HEK293 (cell line): ENCODE data around the gene PRKCD.
A peak's percentile ranks its signal among the peaks of the same experiment; 100 is the strongest.

Source experiments
- BCL11A ChIP-seq: fragments of 450-650 bp; formaldehyde crosslinking; IDR thresholded peaks from 2 replicates; pipeline ENCODE4 v1.5.1; 2016; ENCODE audit warnings: low read depth, missing biosample characterization, missing genetic modification characterization
- BCL11B ChIP-seq: fragments of 450-650 bp; formaldehyde crosslinking; IDR thresholded peaks from 2 replicates; pipeline ENCODE4 v1.5.1; 2016; ENCODE audit warnings: low read depth, missing biosample characterization, missing genetic modification characterization
- EGR2 ChIP-seq: fragments of 450-650 bp; formaldehyde crosslinking; IDR thresholded peaks from 2 replicates; pipeline ENCODE4 v1.5.1; 2016; ENCODE audit warnings: low read depth, missing biosample characterization, missing genetic modification characterization
- FEZF1 ChIP-seq: fragments of 450-650 bp; formaldehyde crosslinking; IDR thresholded peaks from 2 replicates; pipeline ENCODE4 v1.5.1; 2016; ENCODE audit warnings: missing biosample characterization, missing genetic modification characterization
- IKZF3 ChIP-seq: fragments of 450-650 bp; IDR thresholded peaks from 2 replicates; pipeline ENCODE4 v1.5.0; 2018; ENCODE audit warnings: missing biosample characterization, mild to moderate bottlenecking, missing genetic modification characterization, moderate library complexity
- KLF16 ChIP-seq: fragments of 450-650 bp; formaldehyde crosslinking; IDR thresholded peaks from 2 replicates; pipeline ENCODE4 v1.5.1; 2017; ENCODE audit warnings: missing biosample characterization, missing genetic modification characterization
- PRDM1 ChIP-seq: fragments of 450-650 bp; formaldehyde crosslinking; IDR thresholded peaks from 2 replicates; pipeline ENCODE4; 2016; ENCODE audit warnings: missing biosample characterization, missing genetic modification characterization
- SCRT1 ChIP-seq: fragments of 450-650 bp; formaldehyde crosslinking; IDR thresholded peaks from 2 replicates; pipeline ENCODE4 v1.5.1; 2016; ENCODE audit warnings: missing biosample characterization, missing genetic modification characterization, borderline replicate concordance
- SP3 ChIP-seq: fragments of 450-650 bp; formaldehyde crosslinking; IDR thresholded peaks from 2 replicates; pipeline ENCODE4 v1.5.1; 2016; ENCODE audit warnings: missing biosample characterization, missing genetic modification characterization
- ZBTB20 ChIP-seq: fragments of 450-650 bp; formaldehyde crosslinking; IDR thresholded peaks from 2 replicates; pipeline ENCODE4 v1.5.1; 2016; ENCODE audit warnings: missing biosample characterization, missing genetic modification characterization
- ZBTB48 ChIP-seq: fragments of 450-650 bp; formaldehyde crosslinking; IDR thresholded peaks from 2 replicates; pipeline ENCODE4 v1.5.1; 2016; ENCODE audit warnings: missing biosample characterization, missing genetic modification characterization
- ZBTB7A ChIP-seq: fragments of 450-650 bp; formaldehyde crosslinking; IDR thresholded peaks from 2 replicates; pipeline ENCODE4 v1.5.1; 2016; ENCODE audit warnings: low read depth, missing biosample characterization, missing genetic modification characterization
- ZFP3 ChIP-seq: fragments of 450-650 bp; formaldehyde crosslinking; IDR thresholded peaks from 2 replicates; pipeline ENCODE4 v1.5.1; 2016; ENCODE audit warnings: low read depth, missing biosample characterization, missing genetic modification characterization
- ZNF133 ChIP-seq: fragments of 450-650 bp; formaldehyde crosslinking; IDR thresholded peaks from 2 replicates; pipeline ENCODE4 v1.5.1; 2016; ENCODE audit warnings: missing biosample characterization, missing genetic modification characterization
- ZNF16 ChIP-seq: fragments of 450-650 bp; formaldehyde crosslinking; IDR thresholded peaks from 2 replicates; pipeline ENCODE4 v1.5.1; 2016; ENCODE audit warnings: low read depth, missing biosample characterization, missing genetic modification characterization
- ZNF169 ChIP-seq: fragments of 450-650 bp; formaldehyde crosslinking; IDR thresholded peaks from 2 replicates; pipeline ENCODE4 v1.5.1; 2016; ENCODE audit warnings: missing biosample characterization, missing genetic modification characterization
- ZNF223 ChIP-seq: fragments of 450-650 bp; formaldehyde crosslinking; IDR thresholded peaks from 2 replicates; pipeline ENCODE4 v1.5.1; 2016; ENCODE audit warnings: missing biosample characterization, missing genetic modification characterization
- ZNF366 ChIP-seq: fragments of 450-650 bp; formaldehyde crosslinking; conservative IDR thresholded peaks from 2 replicates; pipeline ENCODE4 v1.5.1; 2016; ENCODE audit warnings: missing biosample characterization, missing genetic modification characterization
- ZNF394 ChIP-seq: fragments of 450-650 bp; formaldehyde crosslinking; IDR thresholded peaks from 2 replicates; pipeline ENCODE4 v1.5.1; 2016; ENCODE audit warnings: missing biosample characterization, missing genetic modification characterization, mild to moderate bottlenecking, moderate library complexity, borderline replicate concordance
- ZNF473 ChIP-seq: fragments of 450-650 bp; formaldehyde crosslinking; IDR thresholded peaks from 2 replicates; pipeline ENCODE4 v1.5.1; 2017; ENCODE audit warnings: missing biosample characterization, missing genetic modification characterization
- ZNF510 ChIP-seq: fragments of 450-650 bp; formaldehyde crosslinking; IDR thresholded peaks from 2 replicates; pipeline ENCODE4 v1.5.1; 2018; ENCODE audit warnings: mild to moderate bottlenecking, missing genetic modification characterization, missing biosample characterization; ENCODE audit not compliant: insufficient replicate concordance
- ZNF549 ChIP-seq: fragments of 450-650 bp; IDR thresholded peaks from 2 replicates; pipeline ENCODE4 v1.5.1; 2018; ENCODE audit warnings: missing biosample characterization, missing genetic modification characterization, mild to moderate bottlenecking, inconsistent platforms, moderate library complexity
- ZNF623 ChIP-seq: fragments of 450-650 bp; formaldehyde crosslinking; IDR thresholded peaks from 2 replicates; pipeline ENCODE4 v1.5.1; 2016; ENCODE audit warnings: missing biosample characterization, missing genetic modification characterization
- ZNF677 ChIP-seq: fragments of 450-650 bp; IDR thresholded peaks from 2 replicates; pipeline ENCODE4 v1.5.0; 2018; ENCODE audit warnings: missing biosample characterization, mild to moderate bottlenecking, missing genetic modification characterization, moderate library complexity
- TF ChIP-seq, protein P1 (sequence below): fragments of 450-650 bp; formaldehyde crosslinking; IDR thresholded peaks from 2 replicates; pipeline ENCODE4 v1.5.1; 2016; ENCODE audit warnings: missing biosample characterization, missing genetic modification characterization
- TF ChIP-seq, protein P2 (sequence below): fragments of 450-650 bp; formaldehyde crosslinking; IDR thresholded peaks from 2 replicates; pipeline ENCODE4 v1.5.0; 2017; ENCODE audit warnings: missing biosample characterization, missing genetic modification characterization, borderline replicate concordance
- TF ChIP-seq, protein P3 (sequence below): IDR thresholded peaks from 2 replicates; pipeline ENCODE4 v1.6.1; 2011; ENCODE audit warnings: mild to moderate bottlenecking, low read depth, low read length, borderline replicate concordance
- TF ChIP-seq, protein P4 (sequence below): fragments of 450-650 bp; formaldehyde crosslinking; IDR thresholded peaks from 2 replicates; pipeline ENCODE4 v1.5.1; 2016; ENCODE audit warnings: missing biosample characterization, missing genetic modification characterization
- TF ChIP-seq, protein P5 (sequence below): fragments of 450-650 bp; IDR thresholded peaks from 2 replicates; pipeline ENCODE4 v1.5.1; 2018; ENCODE audit warnings: missing biosample characterization, missing genetic modification characterization
- TF ChIP-seq, protein P6 (sequence below): fragments of 450-650 bp; formaldehyde crosslinking; IDR thresholded peaks from 2 replicates; pipeline ENCODE4 v1.5.1; 2017; ENCODE audit warnings: missing biosample characterization, missing genetic modification characterization

The PRKCD gene

DNA sequence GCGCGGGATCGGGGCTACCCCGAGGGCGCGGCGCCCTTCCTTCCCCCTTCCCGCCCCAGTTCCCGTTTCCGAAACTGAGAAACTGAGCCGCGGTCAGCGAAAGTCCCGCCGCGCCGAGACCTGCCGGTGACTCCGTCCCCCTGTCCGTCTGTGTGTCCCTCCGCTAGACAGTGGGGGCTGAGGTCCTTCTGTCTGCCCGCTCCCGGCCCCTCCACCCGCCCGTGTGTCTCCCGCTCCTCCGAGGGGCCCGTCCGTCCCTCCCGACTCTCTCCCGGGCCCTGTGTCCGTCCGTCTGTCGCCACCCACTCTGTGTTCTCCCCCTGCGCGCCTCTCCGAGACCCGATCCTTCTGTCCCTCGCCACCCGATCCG is 426 bp downstream of the PRKCD start (continued):
- TF ChIP-seq, protein P1, sequence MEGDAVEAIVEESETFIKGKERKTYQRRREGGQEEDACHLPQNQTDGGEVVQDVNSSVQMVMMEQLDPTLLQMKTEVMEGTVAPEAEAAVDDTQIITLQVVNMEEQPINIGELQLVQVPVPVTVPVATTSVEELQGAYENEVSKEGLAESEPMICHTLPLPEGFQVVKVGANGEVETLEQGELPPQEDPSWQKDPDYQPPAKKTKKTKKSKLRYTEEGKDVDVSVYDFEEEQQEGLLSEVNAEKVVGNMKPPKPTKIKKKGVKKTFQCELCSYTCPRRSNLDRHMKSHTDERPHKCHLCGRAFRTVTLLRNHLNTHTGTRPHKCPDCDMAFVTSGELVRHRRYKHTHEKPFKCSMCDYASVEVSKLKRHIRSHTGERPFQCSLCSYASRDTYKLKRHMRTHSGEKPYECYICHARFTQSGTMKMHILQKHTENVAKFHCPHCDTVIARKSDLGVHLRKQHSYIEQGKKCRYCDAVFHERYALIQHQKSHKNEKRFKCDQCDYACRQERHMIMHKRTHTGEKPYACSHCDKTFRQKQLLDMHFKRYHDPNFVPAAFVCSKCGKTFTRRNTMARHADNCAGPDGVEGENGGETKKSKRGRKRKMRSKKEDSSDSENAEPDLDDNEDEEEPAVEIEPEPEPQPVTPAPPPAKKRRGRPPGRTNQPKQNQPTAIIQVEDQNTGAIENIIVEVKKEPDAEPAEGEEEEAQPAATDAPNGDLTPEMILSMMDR: no peak
- TF ChIP-seq ZBTB48 (tag by site-specific recombination) (0 out of 2 replicates have a peak, but pooled peaks have one; percentile 55), KLF16 (peak; percentile 80), ZFP3 (tag by site-specific recombination) (no peak), IKZF3 (tag by site-specific recombination) (no peak), ZNF677 (tag by site-specific recombination) (no peak), ZNF16 (no peak), ZNF549 (tag by site-specific recombination) (no peak), EGR2 (tag by site-specific recombination) (peak; percentile 49; the same call in 1 of the 2 replicates), PRDM1 (no peak), ZNF223 (no peak), ZBTB7A (tag by site-specific recombination) (no peak), ZNF623 (tag by site-specific recombination) (no peak), ZNF394 (tag by site-specific recombination) (no peak), ZBTB20 (peak; percentile 74; the same call in 1 of the 2 replicates), SCRT1 (tag by site-specific recombination) (no peak), SP3 (tag by site-specific recombination) (peak; percentile 37), BCL11A (no peak), ZNF473 (tag by site-specific recombination) (no peak), FEZF1 (no peak), ZNF366 (tag by site-specific recombination) (no peak), ZNF133 (tag by site-specific recombination) (0 out of 2 replicates have a peak, but pooled peaks have one; percentile 24), BCL11B (no peak), ZNF169 (tag by site-specific recombination) (no peak), ZNF510 (no peak)
- TF ChIP-seq, protein P2, sequence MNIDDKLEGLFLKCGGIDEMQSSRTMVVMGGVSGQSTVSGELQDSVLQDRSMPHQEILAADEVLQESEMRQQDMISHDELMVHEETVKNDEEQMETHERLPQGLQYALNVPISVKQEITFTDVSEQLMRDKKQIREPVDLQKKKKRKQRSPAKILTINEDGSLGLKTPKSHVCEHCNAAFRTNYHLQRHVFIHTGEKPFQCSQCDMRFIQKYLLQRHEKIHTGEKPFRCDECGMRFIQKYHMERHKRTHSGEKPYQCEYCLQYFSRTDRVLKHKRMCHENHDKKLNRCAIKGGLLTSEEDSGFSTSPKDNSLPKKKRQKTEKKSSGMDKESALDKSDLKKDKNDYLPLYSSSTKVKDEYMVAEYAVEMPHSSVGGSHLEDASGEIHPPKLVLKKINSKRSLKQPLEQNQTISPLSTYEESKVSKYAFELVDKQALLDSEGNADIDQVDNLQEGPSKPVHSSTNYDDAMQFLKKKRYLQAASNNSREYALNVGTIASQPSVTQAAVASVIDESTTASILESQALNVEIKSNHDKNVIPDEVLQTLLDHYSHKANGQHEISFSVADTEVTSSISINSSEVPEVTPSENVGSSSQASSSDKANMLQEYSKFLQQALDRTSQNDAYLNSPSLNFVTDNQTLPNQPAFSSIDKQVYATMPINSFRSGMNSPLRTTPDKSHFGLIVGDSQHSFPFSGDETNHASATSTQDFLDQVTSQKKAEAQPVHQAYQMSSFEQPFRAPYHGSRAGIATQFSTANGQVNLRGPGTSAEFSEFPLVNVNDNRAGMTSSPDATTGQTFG (tag by site-specific recombination): no peak
- TF ChIP-seq, protein P3, sequence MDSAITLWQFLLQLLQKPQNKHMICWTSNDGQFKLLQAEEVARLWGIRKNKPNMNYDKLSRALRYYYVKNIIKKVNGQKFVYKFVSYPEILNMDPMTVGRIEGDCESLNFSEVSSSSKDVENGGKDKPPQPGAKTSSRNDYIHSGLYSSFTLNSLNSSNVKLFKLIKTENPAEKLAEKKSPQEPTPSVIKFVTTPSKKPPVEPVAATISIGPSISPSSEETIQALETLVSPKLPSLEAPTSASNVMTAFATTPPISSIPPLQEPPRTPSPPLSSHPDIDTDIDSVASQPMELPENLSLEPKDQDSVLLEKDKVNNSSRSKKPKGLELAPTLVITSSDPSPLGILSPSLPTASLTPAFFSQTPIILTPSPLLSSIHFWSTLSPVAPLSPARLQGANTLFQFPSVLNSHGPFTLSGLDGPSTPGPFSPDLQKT: no peak
- TF ChIP-seq, protein P4, sequence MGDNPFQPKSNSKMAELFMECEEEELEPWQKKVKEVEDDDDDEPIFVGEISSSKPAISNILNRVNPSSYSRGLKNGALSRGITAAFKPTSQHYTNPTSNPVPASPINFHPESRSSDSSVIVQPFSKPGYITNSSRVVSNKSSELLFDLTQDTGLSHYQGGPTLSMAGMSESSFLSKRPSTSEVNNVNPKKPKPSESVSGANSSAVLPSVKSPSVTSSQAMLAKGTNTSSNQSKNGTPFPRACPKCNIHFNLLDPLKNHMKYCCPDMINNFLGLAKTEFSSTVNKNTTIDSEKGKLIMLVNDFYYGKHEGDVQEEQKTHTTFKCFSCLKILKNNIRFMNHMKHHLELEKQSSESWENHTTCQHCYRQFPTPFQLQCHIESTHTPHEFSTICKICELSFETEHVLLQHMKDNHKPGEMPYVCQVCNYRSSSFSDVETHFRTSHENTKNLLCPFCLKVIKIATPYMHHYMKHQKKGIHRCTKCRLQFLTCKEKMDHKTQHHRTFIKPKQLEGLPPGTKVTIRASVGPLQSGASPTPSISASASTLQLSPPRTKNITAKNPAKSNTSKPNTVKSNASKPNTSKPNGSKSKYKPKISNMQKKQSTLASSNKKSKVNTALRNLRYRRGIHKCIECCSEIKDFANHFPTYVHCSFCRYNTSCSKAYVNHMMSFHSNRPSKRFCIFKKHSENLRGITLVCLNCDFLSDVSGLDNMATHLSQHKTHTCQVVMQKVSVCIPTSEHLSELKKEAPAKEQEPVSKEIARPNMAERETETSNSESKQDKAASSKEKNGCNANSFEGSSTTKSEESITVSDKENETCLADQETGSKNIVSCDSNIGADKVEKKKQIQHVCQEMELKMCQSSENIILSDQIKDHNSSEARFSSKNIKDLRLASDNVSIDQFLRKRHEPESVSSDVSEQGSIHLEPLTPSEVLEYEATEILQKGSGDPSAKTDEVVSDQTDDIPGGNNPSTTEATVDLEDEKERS (tag by site-specific recombination): no peak
- TF ChIP-seq, protein P5, sequence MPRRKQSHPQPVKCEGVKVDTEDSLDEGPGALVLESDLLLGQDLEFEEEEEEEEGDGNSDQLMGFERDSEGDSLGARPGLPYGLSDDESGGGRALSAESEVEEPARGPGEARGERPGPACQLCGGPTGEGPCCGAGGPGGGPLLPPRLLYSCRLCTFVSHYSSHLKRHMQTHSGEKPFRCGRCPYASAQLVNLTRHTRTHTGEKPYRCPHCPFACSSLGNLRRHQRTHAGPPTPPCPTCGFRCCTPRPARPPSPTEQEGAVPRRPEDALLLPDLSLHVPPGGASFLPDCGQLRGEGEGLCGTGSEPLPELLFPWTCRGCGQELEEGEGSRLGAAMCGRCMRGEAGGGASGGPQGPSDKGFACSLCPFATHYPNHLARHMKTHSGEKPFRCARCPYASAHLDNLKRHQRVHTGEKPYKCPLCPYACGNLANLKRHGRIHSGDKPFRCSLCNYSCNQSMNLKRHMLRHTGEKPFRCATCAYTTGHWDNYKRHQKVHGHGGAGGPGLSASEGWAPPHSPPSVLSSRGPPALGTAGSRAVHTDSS (tag by site-specific recombination): no peak
- TF ChIP-seq, protein P6, sequence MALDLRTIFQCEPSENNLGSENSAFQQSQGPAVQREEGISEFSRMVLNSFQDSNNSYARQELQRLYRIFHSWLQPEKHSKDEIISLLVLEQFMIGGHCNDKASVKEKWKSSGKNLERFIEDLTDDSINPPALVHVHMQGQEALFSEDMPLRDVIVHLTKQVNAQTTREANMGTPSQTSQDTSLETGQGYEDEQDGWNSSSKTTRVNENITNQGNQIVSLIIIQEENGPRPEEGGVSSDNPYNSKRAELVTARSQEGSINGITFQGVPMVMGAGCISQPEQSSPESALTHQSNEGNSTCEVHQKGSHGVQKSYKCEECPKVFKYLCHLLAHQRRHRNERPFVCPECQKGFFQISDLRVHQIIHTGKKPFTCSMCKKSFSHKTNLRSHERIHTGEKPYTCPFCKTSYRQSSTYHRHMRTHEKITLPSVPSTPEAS (tag by site-specific recombination): no peak
